ENCODE data around the gene GABRR2. TPM values are rescaled to one million over a fixed set of nuclear protein-coding genes. Genes with fewer than 3 reads are reported as not detected.

The GABRR2 gene
- total and polyA plus RNA-seq, 2 experiments from 2014 or later, result 0.87 to 0.94 TPM

DNA sequence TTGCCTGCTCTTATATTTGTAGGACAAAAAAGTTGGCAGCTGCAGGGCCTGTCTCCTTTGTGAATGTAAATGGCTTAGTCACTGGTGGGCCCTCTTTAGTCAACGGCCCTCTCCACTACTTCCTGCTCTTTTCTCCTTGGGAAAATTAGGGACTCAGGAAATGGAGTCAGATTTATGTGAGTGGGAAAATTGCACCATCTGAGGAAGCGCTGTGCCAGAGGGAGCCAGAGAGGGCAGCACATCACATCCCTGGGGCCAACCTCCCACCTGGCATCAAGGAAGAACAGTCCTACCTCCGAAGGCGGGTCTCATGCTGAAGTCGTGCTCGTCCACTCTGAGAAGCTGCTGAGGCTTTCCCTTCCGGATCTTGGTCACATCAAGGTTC is 15.6 kb downstream of the GABRR2 start:
- no peaks in the 10 kb centered on the region for H3K36me3 ChIP-seq (replicated peaks; ENCODE audit: insufficient read depth, low read depth)
- H3K9me2 ChIP-seq (replicated peaks; ENCODE audit: insufficient read depth), result no peaks in the 10 kb centered on the region
- 87% methylated on average over 7 of the region's 7 CpGs for WGBS (ENCODE audit: low lambda C conversion rate, missing lambda C conversion rate)
- DNase-seq (ENCODE audit: low spot score), result no peak
- H3K27ac ChIP-seq, result no peak overlapping the region
- no peak overlapping the region for H3K4me3 ChIP-seq
- H3K27me3 ChIP-seq, result no peaks in the 10 kb centered on the region
- no peaks in the 10 kb centered on the region for H3K79me2 ChIP-seq
- H2AFZ ChIP-seq, result no peak overlapping the region
- TF ChIP-seq, protein P1, sequence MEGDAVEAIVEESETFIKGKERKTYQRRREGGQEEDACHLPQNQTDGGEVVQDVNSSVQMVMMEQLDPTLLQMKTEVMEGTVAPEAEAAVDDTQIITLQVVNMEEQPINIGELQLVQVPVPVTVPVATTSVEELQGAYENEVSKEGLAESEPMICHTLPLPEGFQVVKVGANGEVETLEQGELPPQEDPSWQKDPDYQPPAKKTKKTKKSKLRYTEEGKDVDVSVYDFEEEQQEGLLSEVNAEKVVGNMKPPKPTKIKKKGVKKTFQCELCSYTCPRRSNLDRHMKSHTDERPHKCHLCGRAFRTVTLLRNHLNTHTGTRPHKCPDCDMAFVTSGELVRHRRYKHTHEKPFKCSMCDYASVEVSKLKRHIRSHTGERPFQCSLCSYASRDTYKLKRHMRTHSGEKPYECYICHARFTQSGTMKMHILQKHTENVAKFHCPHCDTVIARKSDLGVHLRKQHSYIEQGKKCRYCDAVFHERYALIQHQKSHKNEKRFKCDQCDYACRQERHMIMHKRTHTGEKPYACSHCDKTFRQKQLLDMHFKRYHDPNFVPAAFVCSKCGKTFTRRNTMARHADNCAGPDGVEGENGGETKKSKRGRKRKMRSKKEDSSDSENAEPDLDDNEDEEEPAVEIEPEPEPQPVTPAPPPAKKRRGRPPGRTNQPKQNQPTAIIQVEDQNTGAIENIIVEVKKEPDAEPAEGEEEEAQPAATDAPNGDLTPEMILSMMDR (IDR thresholded peaks at IDR 0.05; ENCODE audit: poor library complexity), result no peak
- TF ChIP-seq EZH2 (IDR thresholded peaks at IDR 0.05; ENCODE audit: borderline replicate concordance) (no peak), EZH2phosphoT487 (IDR thresholded peaks at IDR 0.05; ENCODE audit: low read depth, severe bottlenecking, unreplicated experiment) (no peak)
- H4K20me1 ChIP-seq (ENCODE audit: insufficient read depth, poor library complexity, severe bottlenecking), result no peaks in the 10 kb centered on the region
- no peaks in the 10 kb centered on the region for H3K4me1 ChIP-seq (ENCODE audit: insufficient read depth)
- no peak overlapping the region for H3K4me2 ChIP-seq
- no peaks in the 10 kb centered on the region for H3K9me3 ChIP-seq (ENCODE audit: low read depth)

GRCh38 chr6:89298680-89299465 is 16.2 kb downstream of the GABRR2 start:
- no peaks in the 10 kb centered on the region for H3K27me3 ChIP-seq
- no peaks in the 10 kb centered on the region for H3K79me2 ChIP-seq
- H3K9me3 ChIP-seq (ENCODE audit: low read depth), result no peaks in the 10 kb centered on the region
- no peaks in the 10 kb centered on the region for H4K20me1 ChIP-seq (ENCODE audit: insufficient read depth, poor library complexity, severe bottlenecking)
- H3K4me1 ChIP-seq (ENCODE audit: insufficient read depth), result no peaks in the 10 kb centered on the region
- no peak overlapping the region for H3K4me2 ChIP-seq
- no peaks in the 10 kb centered on the region for H3K36me3 ChIP-seq (replicated peaks; ENCODE audit: insufficient read depth, low read depth)
- TF ChIP-seq EZH2 (IDR thresholded peaks at IDR 0.05; ENCODE audit: borderline replicate concordance) (no peak), EZH2phosphoT487 (IDR thresholded peaks at IDR 0.05; ENCODE audit: low read depth, severe bottlenecking, unreplicated experiment) (no peak)
- TF ChIP-seq, protein P1 (IDR thresholded peaks at IDR 0.05; ENCODE audit: poor library complexity), result no peak
- peak; percentile 35 for DNase-seq (ENCODE audit: low spot score)
- no peak overlapping the region for H3K4me3 ChIP-seq
- 68% methylated on average over 4 of the region's 4 CpGs for WGBS (ENCODE audit: low lambda C conversion rate, missing lambda C conversion rate)
- H3K9me2 ChIP-seq (replicated peaks; ENCODE audit: insufficient read depth), result no peaks in the 10 kb centered on the region
- peak overlapping the region; percentile 51 for H3K27ac ChIP-seq
- no peak overlapping the region for H2AFZ ChIP-seq

DNA sequence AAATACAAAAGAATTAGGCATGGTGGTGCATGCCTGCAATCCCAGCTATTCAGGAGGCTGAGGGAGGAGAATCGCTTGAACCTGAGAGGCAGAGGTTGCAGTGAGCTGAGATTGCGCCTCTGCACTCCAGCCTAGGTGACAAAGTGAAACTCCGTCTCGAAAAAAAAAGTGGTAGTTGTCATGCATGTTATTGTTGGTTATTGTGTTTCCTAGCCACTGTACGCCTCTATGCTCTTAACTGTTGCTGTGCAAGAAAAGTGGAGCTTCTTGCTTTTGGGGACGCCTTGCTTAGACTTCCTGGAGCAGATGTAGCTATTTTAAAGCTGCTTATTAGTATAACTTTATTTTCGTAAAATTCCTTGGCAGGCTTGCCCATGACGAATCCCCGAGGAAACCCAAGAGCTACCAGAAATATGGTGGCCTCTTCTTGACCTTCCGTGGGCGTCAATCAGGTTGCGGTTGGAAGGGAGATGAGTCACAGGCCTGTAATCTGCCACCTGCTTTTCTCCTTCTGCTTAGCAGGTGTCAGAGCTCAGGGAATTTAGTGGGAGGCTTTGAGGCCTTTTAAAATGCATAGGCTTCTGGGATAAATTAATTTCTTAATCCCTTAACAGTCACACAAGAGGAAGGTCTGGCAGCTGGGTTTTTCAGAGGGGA is 17.3 kb downstream of the GABRR2 start:
- H4K20me1 ChIP-seq (ENCODE audit: insufficient read depth, poor library complexity, severe bottlenecking), result no peaks in the 10 kb centered on the region
- H3K27ac ChIP-seq, result peak overlapping the region; percentile 51
- H3K36me3 ChIP-seq (replicated peaks; ENCODE audit: insufficient read depth, low read depth), result no peaks in the 10 kb centered on the region
- no peaks in the 10 kb centered on the region for H3K4me1 ChIP-seq (ENCODE audit: insufficient read depth)
- DNase-seq (ENCODE audit: low spot score), result peak; percentile 64
- no peaks in the 10 kb centered on the region for H3K9me3 ChIP-seq (ENCODE audit: low read depth)
- H3K27me3 ChIP-seq, result no peaks in the 10 kb centered on the region
- H3K9me2 ChIP-seq (replicated peaks; ENCODE audit: insufficient read depth), result no peaks in the 10 kb centered on the region
- H2AFZ ChIP-seq, result no peak overlapping the region
- TF ChIP-seq EZH2phosphoT487 (IDR thresholded peaks at IDR 0.05; ENCODE audit: low read depth, severe bottlenecking, unreplicated experiment), result no peak
- TF ChIP-seq, protein P1 (IDR thresholded peaks at IDR 0.05; ENCODE audit: poor library complexity), result no peak
- no peak overlapping the region for H3K4me2 ChIP-seq
- WGBS (ENCODE audit: low lambda C conversion rate, missing lambda C conversion rate), result 56% methylated on average over 12 of the region's 12 CpGs
- H3K4me3 ChIP-seq, result no peak overlapping the region
- H3K79me2 ChIP-seq, result no peaks in the 10 kb centered on the region
